HepG2 (cell line): Measurements from ENCODE around the gene TTLL6. TPM values are rescaled to one million over a fixed set of nuclear protein-coding genes. Genes with fewer than 3 reads are reported as not detected.

Experiments
- ATAC-seq: fragments of 200-7000 bp; cut with Tn5 transposase; 3 replicates; pipeline ENCODE4 v1.9.1; 2020; ENCODE audit warnings: mild to moderate bottlenecking, moderate library complexity
- BruUV-seq: library from RNA; stranded (reverse); fragments of 400-500 nt; replicated peaks from 2 replicates; lab custom pipeline; 2021; lab: Mats Ljungman, UMichigan
- CTCF ChIA-PET: fragments of 300-600 bp; formaldehyde crosslinking; extraction: SDS; loops from one replicate; lab custom pipeline; 2021; ENCODE audit warnings: low total read pairs, inconsistent platforms, low intra/inter-chr PET ratio; lab: Yijun Ruan, JAX
- POLR2A ChIA-PET: fragments of 350-600 bp; sonication (Branson Sonifier 250); formaldehyde crosslinking; loops from one replicate; lab custom pipeline; 2020; ENCODE audit warnings: antibody characterized with exemption, inconsistent platforms; lab: Yijun Ruan, JAX
- DNase-seq: peaks from one replicate; pipeline ENCODE4 v3.0.0-alpha.2; 2015; ENCODE audit warnings: low spot score
- FAIRE-seq: peaks from 3 replicates; lab custom pipeline; 2011; peaks lifted over from hg19 to GRCh38; lab: Jason Lieb, UNC
- H2AFZ ChIP-seq: one replicate; pipeline ENCODE4 v1.6.1; 2011; ENCODE audit warnings: low read length, inconsistent platforms
- H3K27ac ChIP-seq: fragments of 300-600 bp; 3 replicates; pipeline ENCODE4 v1.8.0; 2011; ENCODE audit warnings: mixed run types, mild to moderate bottlenecking, mixed read lengths, low read length, inconsistent platforms; ENCODE audit not compliant: insufficient read depth; ENCODE audit errors: extremely low read length
- H3K27me3 ChIP-seq, 2 experiments: fragments of 200-600 bp in 1 of 2; 2 replicates in 1 of 2; 3 replicates in 1 of 2; pipeline versions ENCODE4 v1.6.0 to v1.8.0; 2011; ENCODE audit warnings: low read length in 2 of 2, mild to moderate bottlenecking in 2 of 2, moderate library complexity in 2 of 2, inconsistent platforms in 1 of 2; ENCODE audit not compliant: insufficient read depth in 2 of 2, control insufficient read depth in 1 of 2
- H3K36me3 ChIP-seq, 2 experiments: fragments of 200-600 bp in 1 of 2; replicated peaks in 1 of 2; 2 replicates in 1 of 2; 3 replicates in 1 of 2; pipeline versions ENCODE4 v1.5.1 to v1.8.0; 2011; ENCODE audit warnings: low read length in 2 of 2, inconsistent platforms in 1 of 2; ENCODE audit not compliant: insufficient read depth in 2 of 2, control insufficient read depth in 1 of 2
- H3K4me1 ChIP-seq: 2 replicates; pipeline ENCODE4 v1.5.1; 2012; ENCODE audit warnings: low read length, inconsistent platforms; ENCODE audit not compliant: insufficient read depth
- H3K4me2 ChIP-seq: 2 replicates; pipeline ENCODE4 v1.6.0; 2011; ENCODE audit warnings: low read depth, low read length, inconsistent platforms
- H3K4me3 ChIP-seq, 3 experiments: fragments of 200-600 bp in 1 of 3; sonication (generic), shearing (Covaris generic) in 1 of 3; replicated peaks in 1 of 3; 2 replicates each; pipeline ENCODE4 v1.5.1; 2011 to 2016; ENCODE audit warnings: low read length in 3 of 3, inconsistent platforms in 2 of 3, low read depth in 2 of 3, mild to moderate bottlenecking in 2 of 3, control low read depth in 1 of 3, mixed read lengths in 1 of 3; ENCODE audit not compliant: insufficient read depth in 1 of 3
- H3K79me2 ChIP-seq: one replicate; pipeline ENCODE4 v1.6.1; 2011; ENCODE audit warnings: low read length, inconsistent platforms; ENCODE audit not compliant: insufficient read depth
- H3K9ac ChIP-seq: 2 replicates; pipeline ENCODE4 v1.6.0; 2011; ENCODE audit warnings: mild to moderate bottlenecking, low read depth, low read length, inconsistent platforms; ENCODE audit not compliant: insufficient read depth
- H3K9me3 ChIP-seq: 2 replicates; pipeline ENCODE4 v1.5.1; 2012; ENCODE audit warnings: mild to moderate bottlenecking, low read length
- H4K20me1 ChIP-seq: 2 replicates; pipeline ENCODE4 v1.6.0; 2011; ENCODE audit warnings: inconsistent platforms, mild to moderate bottlenecking, low read length, moderate library complexity; ENCODE audit not compliant: insufficient read depth
- E2F5 ChIP-seq: sonication (generic); formaldehyde crosslinking; conservative IDR thresholded peaks from 2 replicates; pipeline ENCODE4 v1.4.0; 2020; ENCODE audit warnings: missing genetic modification reagents
- FOXA1 ChIP-seq, 2 experiments: fragments of 450-650 bp in 1 of 2; sonication (generic) in 1 of 2; formaldehyde crosslinking in 1 of 2; IDR thresholded peaks; 2 replicates each; pipeline versions ENCODE4 v1.4.0 to v1.6.1; 2016 to 2020; ENCODE audit warnings: missing genetic modification reagents in 1 of 2
- HNF4A ChIP-seq: sonication (generic); formaldehyde crosslinking; IDR thresholded peaks from 2 replicates; pipeline ENCODE4 v1.4.0; 2020; ENCODE audit warnings: missing genetic modification reagents
- PRDM10 ChIP-seq: sonication (generic); formaldehyde crosslinking; IDR thresholded peaks from 2 replicates; pipeline ENCODE4 v1.4.0; 2020; ENCODE audit warnings: low read depth, missing genetic modification reagents
- SIX4 ChIP-seq: sonication (generic); formaldehyde crosslinking; IDR thresholded peaks from 2 replicates; pipeline ENCODE4 v1.4.0; 2020; ENCODE audit warnings: missing genetic modification reagents
- SRSF1 ChIP-seq: fragments of 200-400 bp; formaldehyde crosslinking; optimal IDR thresholded peaks from 2 replicates; pipeline ENCODE3; 2017; ENCODE audit warnings: mild to moderate bottlenecking, low read depth, low read length, moderate library complexity
- SRSF4 ChIP-seq: fragments of 200-400 bp; formaldehyde crosslinking; IDR thresholded peaks from one replicate; pipeline ENCODE4 v1.6.1; 2018; ENCODE audit warnings: mild to moderate bottlenecking, low read depth, low read length, moderate library complexity; ENCODE audit not compliant: poor library complexity, severe bottlenecking
- TRIM24 ChIP-seq: sonication (generic); formaldehyde crosslinking; IDR thresholded peaks from 2 replicates; pipeline ENCODE4 v1.8.0; 2022; ENCODE audit warnings: mild to moderate bottlenecking, missing genetic modification reagents
- ZNF512 ChIP-seq: sonication (generic); formaldehyde crosslinking; IDR thresholded peaks from 2 replicates; pipeline ENCODE4 v1.4.0; 2020; ENCODE audit warnings: mild to moderate bottlenecking, missing genetic modification reagents
- ZSCAN29 ChIP-seq: sonication (generic); formaldehyde crosslinking; conservative IDR thresholded peaks from 2 replicates; pipeline ENCODE4 v1.4.0; 2020; ENCODE audit warnings: mild to moderate bottlenecking, missing genetic modification reagents
- WGBS: methylation state at CpG from one replicate; pipeline ENCODE4 v1.1.6; 2017; ENCODE audit warnings: low lambda C conversion rate; 5-methylcytosine and 5-hydroxymethylcytosine counted together
- in situ Hi-C: cut with HindIII; loops from 2 replicates; pipeline ENCODE4 v1.10.0; 2017; ENCODE audit warnings: low pct_unique_long_range_greater_than_20kb; ENCODE audit not compliant: extremely low pct_ligation_motif_present
- intact Hi-C: fragments of 100-400 bp; cut with micrococcal nuclease; formaldehyde crosslinking; loops from one replicate; pipeline ENCODE4 v1.10.0; 2022; ENCODE audit not compliant: unreplicated experiment
- polyA plus RNA-seq, 8 experiments: library from polyadenylated mRNA; depleted of rRNA in 3 of 8; stranded (reverse) in 7 of 8; unstranded in 1 of 8; fragments of >200 nt; fragmentation: Illumina TruSeq in 4 of 8; extraction: Trizol in 4 of 8; gene quantifications; 2 replicates each; pipeline versions ENCODE4 v1.2.1 to v1.2.3, GENCODE V29; 2011 to 2016; ENCODE audit warnings: low read depth in 4 of 8, missing spikeins in 1 of 8, mixed read lengths in 1 of 8; ENCODE audit not compliant: insufficient read depth in 1 of 8
- total RNA-seq, 5 experiments: library from RNA; depleted of rRNA; stranded (reverse); fragments of >200 nt; fragmentation: Illumina TruSeq; extraction: Trizol; gene quantifications; 2 replicates each; pipeline ENCODE4 v1.2.3, GENCODE V29; 2016; ENCODE audit warnings: low read depth in 1 of 5
- TF ChIP-seq, protein P1 (sequence below): sonication (generic); formaldehyde crosslinking; IDR thresholded peaks from 2 replicates; pipeline ENCODE4 v1.4.0; 2020; ENCODE audit warnings: missing genetic modification reagents, borderline replicate concordance

The TTLL6 gene
- total and polyA plus RNA-seq, 2 of the 13 experiments (the other 11 are each of a cell fraction or from before 2014, with no cell fraction given) = 0.04 to 0.08 TPM

- TF ChIP-seq PRDM10 (CRISPR knock-in tag) = no peak
- TF ChIP-seq, protein P1, sequence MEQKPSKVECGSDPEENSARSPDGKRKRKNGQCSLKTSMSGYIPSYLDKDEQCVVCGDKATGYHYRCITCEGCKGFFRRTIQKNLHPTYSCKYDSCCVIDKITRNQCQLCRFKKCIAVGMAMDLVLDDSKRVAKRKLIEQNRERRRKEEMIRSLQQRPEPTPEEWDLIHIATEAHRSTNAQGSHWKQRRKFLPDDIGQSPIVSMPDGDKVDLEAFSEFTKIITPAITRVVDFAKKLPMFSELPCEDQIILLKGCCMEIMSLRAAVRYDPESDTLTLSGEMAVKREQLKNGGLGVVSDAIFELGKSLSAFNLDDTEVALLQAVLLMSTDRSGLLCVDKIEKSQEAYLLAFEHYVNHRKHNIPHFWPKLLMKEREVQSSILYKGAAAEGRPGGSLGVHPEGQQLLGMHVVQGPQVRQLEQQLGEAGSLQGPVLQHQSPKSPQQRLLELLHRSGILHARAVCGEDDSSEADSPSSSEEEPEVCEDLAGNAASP (CRISPR knock-in tag) = no peak
- no peak for TF ChIP-seq SRSF4
These were observed 1.7 kb downstream of the TTLL6 start (continued) for GRCh38 chr17:48815311-48815710.

DNA sequence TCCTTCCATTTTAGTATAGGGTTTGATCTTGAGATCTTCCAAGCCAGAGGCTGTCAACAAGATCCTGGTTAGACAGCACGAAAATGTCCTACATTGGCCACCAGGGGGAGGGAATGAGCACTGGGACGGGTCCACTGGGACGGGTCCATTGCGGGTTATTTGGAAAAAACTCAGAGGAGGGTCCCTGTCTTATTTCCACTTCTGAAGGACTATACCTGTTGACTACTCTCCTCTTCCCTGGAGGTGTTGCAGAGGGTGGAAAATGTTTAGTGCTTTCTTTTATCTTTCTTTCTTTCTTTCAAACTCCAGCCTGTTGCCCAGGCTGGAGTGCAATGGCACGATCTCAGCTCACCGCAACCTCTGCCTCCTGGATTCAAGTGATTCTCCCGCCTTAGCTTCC lies 2.5 kb downstream of the TTLL6 start:
- DNase-seq (peak; percentile 66), ATAC-seq (0 out of 3 replicates have a peak, but pooled peaks have one; percentile 14), FAIRE-seq (peak; percentile 55)
- intact Hi-C loops = loop anchor here (1.0 to 2.0 kb wide), 2 partner anchors 56 to 65 kb away; no protein-coding TSS in a partner anchor
- no TSS peak for BruUV-seq
- no peaks in the 10 kb centered on the region for H3K79me2 ChIP-seq
- peaks cover 39% of the 10 kb centered on the region for H3K4me1 ChIP-seq
- in situ Hi-C loops = loop anchor here (5.0 to 10.0 kb wide), 2 partner anchors 63 to 230 kb away; no protein-coding TSS in a partner anchor
- WGBS = 17% methylated on average over 7 of the region's 7 CpGs
- H3K27me3 ChIP-seq = peaks cover 0 to 28% of the 10 kb centered on the region in 2 experiments; a peak in 3 of 5 replicates
- no peak overlapping the region for H3K9ac ChIP-seq
- H4K20me1 ChIP-seq = no peaks in the 10 kb centered on the region
- no peak overlapping the region for H2AFZ ChIP-seq
- H3K4me2 ChIP-seq = no peak overlapping the region
- H3K36me3 ChIP-seq = no peaks in the 10 kb centered on the region
- H3K4me3 ChIP-seq = no peak overlapping the region
- H3K27ac ChIP-seq = no peak overlapping the region
- POLR2A ChIA-PET = interaction anchor here (1.5 to 1.9 kb wide), 2 partner anchors 64 to 78 kb away, joined by 4 to 8 read pairs; partner anchors contain the start of gene ATP5MC1
- H3K9me3 ChIP-seq = no peaks in the 10 kb centered on the region
- CTCF ChIA-PET = interaction anchor here (1.2 to 6.3 kb wide), 5 partner anchors 10 to 90 kb away, joined by 4 to 155 read pairs (median 8); no protein-coding TSS in a partner anchor
- TF ChIP-seq SRSF1 (no peak), ZSCAN29 (CRISPR knock-in tag) (peak; percentile 81; the same call in 1 of the 2 replicates), E2F5 (CRISPR knock-in tag) (no peak), TRIM24 (no peak), SIX4 (CRISPR knock-in tag) (no peak), HNF4A (0 out of 2 replicates have a peak, but pooled peaks have one; percentile 5), ZNF512 (CRISPR knock-in tag) (no peak), FOXA1 (IDR thresholded peaks at IDR 0.05) (no peak), FOXA1 (CRISPR knock-in tag; IDR thresholded peaks at IDR 0.05) (peak; percentile 26; the same call in 1 of the 2 replicates)
- TF ChIP-seq, protein P1 (CRISPR knock-in tag) = no peak
